CD4-positive, alpha-beta T cell treated with Interleukin-17A for 4 hours (primary cell): Measurements from ENCODE around the gene CIBAR2.

ENCODE experiments used
- DNase-seq: peaks from one replicate; pipeline ENCODE4 v3.0.0-alpha.2; 2020; ENCODE audit warnings: mixed read lengths

CIBAR2 gene

GRCh38 chr16:85079785-85080570 lies 32.3 kb downstream of the CIBAR2 start:
- DNase-seq = no peak

- DNase-seq = no peak
Observed at GRCh38 chr16:85078952-85079351, 33.3 kb downstream of the CIBAR2 start.

DNA sequence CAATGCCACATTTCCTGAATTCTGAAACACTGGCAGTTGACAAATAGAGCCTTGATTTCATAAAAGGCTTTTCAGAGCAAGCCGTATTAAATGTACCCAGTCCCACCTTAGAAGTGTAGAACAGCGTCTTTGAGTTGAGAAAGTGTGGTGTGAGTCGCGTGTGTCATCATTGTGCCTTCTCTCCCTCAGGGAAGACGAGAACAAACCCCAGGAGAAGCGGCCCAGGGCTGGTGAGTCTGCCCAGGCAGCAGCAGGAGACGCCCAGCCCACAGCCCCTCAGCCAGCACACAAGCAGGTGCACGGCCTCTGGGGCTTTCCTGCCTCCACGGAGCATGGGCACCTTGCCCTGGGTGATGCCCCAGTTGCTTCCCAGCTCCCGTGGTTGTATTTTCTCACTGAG lies 34.0 kb downstream of the CIBAR2 start:
- DNase-seq = no peak

DNA sequence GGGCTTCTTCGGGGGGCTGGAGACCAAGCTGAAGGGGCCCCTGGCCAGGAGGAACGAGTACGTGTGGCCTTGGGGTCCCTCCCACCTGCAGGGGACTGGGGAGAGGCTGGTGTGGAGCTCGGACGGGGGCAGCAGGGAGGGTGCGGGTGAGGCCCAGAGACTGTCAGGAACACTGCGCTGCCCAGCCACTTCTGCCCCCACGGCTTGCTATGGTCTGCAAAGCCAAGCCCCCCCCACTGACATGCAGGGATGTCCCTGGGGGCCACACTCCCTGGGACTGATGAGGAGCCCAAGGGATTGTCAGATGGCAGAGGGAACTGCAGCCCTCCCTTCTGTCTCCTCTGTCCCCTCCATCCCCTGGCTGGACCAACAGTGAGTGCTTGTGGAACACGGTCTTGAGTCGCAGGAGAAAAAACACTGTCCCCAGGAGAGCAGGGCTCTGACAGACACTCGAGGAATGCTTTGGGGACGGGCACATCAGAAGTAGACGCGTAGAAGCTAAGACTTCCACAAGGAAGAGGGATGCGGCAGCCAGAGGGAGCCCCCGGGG lies 34.6 kb downstream of the CIBAR2 start:
- no peak for DNase-seq

DNA sequence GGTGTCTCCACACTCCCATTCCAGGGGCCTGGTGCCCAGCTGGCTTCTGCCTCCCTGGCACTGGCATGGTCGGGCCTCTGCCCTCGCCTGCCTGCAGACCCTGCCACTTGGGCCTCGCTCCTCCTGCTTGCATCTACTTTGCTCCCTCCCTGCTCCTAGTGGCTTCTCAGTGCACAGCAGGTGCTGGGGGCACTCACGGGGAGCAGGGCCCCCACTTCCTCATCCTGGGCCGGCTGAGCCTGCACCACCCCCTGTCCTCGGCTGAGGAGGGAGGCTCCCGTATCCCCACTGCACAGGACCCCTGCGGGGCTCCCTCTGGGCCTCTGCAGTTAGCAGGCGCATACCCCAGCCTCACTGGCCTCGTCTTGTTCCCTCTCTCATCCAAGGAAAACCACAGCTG lies 35.2 kb downstream of the CIBAR2 start:
- no peak for DNase-seq

GRCh38 chr16:85075236-85075924 lies 36.9 kb downstream of the CIBAR2 start:
- DNase-seq = no peak

- DNase-seq = no peak
Observed at GRCh38 chr16:85074225-85074914, 37.9 kb downstream of the CIBAR2 start.

GRCh38 chr16:85072947-85073346 lies 39.3 kb downstream of the CIBAR2 start:
- no peak for DNase-seq

DNA sequence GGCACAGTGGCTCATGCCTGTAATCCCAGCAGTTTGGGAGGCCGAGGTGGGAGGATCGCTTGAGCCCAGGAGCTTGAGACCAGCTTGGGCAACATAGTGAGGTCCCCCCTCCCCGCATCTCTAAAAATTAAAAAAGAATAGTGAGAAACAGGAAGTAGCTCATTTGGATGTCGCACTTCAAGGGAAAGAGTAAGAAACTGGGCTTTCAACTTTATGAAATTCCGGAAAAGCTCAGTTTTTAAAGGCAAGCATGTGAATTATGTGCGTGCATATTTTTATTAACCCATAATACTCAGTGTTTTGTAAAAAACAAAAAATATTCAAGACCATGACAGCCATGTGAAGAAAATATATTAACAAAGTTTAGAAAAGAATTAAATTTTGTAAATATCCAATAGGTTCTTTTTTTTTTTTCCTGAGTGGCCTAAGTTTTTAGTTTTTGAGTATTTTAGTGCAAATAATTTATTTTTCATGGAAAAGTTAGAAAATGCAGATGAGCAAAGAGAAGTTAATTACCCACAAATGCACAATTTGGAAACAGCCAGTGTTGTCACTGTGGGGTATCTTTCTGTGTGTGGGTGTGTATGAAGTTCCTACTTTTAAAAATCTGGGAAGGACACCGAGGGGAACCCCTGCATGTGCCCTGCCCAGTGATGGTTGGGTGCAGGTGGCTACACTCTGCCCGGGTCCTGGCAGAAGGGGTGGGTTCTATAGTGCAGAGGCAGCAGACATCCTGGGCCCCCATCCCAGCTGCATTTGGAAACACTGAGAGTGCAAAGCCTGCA lies 40.0 kb downstream of the CIBAR2 start:
- no peak for DNase-seq

GRCh38 chr16:85069171-85069570 lies 43.1 kb downstream of the CIBAR2 start:
- no peak for DNase-seq

GRCh38 chr16:85068746-85069145 lies 43.5 kb downstream of the CIBAR2 start:
- DNase-seq = no peak

- no peak for DNase-seq
Observed at GRCh38 chr16:85067426-85067825, 44.8 kb downstream of the CIBAR2 start.

GRCh38 chr16:85067024-85067423 lies 45.2 kb downstream of the CIBAR2 start:
- no peak for DNase-seq

GRCh38 chr16:85066346-85066885 lies 45.9 kb downstream of the CIBAR2 start:
- no peak for DNase-seq

- DNase-seq = no peak
Observed at GRCh38 chr16:85065099-85065498, 47.2 kb downstream of the CIBAR2 start.

GRCh38 chr16:85064186-85064585 lies 48.1 kb downstream of the CIBAR2 start:
- DNase-seq = no peak

DNA sequence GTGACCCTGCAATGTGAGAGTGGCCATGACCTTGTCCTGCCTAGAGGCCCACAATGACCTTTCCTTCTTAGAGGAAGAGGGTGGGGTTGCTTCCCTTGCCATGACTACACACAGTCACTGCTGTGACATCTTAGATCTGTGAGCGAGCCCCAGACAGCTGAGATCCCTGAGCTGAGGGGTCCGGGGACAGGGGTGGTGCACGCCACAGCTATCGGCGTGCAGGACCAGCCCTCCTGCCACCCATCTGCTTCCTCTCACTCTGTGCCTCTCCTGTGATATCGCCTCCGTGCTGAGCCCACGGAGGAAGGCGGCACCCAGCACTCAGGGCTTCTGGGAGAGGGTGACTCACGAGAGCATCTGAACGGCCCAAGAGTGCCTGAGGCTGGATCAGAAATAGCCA lies 49.4 kb downstream of the CIBAR2 start:
- no peak for DNase-seq

DNA sequence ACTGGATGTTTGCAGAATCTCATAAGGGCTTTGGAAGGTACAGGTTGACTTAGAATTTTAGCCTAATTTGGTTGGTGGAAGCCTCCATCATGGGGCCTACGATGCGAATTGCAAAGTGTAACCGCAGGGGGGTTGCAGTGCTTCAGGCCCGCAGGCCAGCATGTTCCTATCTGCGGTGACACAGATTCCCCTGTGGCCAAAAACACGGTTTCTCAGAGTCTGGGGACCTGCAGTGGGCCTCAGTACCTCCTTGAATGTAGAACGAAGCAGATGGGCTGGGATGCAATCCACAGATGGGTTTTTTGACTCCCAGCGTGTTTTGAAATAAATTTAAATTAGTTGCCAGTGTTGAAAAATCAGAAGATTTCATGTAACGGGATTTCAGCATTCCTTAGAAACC lies 49.9 kb downstream of the CIBAR2 start:
- no peak for DNase-seq

DNA sequence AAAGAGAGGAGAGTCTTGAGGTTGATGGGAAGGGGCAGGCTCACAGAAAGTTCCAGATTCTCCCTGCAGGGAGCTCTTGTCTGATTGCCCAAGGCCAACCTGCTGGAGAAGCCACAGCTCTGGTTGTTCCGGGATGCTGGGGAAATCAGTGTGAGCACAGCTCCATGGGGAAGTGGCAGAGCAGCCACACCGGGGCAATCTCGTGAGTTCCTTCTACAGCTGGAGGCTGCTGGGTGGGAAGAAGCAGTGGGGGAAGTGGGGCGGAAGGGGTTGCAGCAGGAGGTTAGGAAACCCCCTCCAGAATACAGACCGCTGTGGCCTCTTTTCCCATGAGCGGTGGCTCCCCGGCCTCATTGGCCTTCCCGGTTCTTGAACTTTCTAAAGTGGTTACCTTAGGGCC lies 50.7 kb downstream of the CIBAR2 start:
- DNase-seq = no peak

- no peak for DNase-seq
Observed at GRCh38 chr16:85058909-85059308, 53.4 kb downstream of the CIBAR2 start.

DNA sequence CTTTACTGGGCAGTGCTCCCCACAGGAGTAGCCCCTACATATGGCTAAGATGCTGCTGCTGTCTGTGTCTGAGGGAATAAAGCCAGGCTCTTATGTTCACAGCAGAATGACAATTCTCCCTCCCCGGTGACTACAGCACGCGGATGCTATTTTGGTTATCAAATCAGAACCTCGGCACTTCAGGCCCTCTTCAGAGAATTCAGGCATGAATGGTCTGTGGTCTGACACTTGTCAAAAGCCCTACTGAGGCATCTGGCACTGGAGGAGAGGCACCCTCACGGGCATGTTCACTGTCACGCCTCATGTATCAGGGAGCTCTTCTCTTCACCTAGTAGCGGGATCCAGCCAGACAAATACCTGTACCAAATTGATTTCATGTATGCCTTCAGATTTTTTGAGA lies 54.3 kb downstream of the CIBAR2 start:
- DNase-seq = no peak

DNA sequence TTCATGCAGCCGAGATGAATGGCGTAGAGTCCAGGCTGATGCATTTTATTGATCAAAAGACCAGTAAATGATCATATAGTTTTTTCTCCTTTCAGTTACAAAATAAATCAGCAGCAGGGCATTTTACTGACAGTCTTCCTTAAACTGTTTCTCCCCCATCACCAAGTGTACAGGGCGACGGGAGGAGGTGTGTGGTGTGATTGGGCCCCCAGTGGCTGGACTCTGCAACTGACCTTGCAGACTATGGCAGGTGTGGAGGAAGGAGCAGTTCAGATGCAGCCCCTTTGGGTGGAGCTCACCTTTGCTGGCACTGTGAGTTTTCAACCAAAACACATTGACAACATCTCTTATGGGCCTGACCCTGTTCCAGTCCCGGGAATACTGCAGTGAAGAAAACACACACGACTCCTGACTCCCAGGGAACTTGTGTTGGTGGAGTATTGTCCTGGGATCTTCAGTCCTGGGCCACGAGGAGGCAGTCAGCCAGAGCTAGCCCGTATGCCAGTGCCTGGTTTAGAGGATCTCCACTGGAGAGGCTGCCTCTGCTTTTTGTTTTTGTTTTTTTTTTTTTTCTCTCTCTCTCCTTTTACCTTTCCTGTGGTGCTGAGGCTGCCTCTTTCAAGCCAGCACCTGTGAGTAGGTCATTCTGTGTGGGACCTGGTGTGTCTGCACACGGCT lies 54.9 kb downstream of the CIBAR2 start:
- no peak for DNase-seq
